ENCODE data around the gene LHFPL3.

DNA sequence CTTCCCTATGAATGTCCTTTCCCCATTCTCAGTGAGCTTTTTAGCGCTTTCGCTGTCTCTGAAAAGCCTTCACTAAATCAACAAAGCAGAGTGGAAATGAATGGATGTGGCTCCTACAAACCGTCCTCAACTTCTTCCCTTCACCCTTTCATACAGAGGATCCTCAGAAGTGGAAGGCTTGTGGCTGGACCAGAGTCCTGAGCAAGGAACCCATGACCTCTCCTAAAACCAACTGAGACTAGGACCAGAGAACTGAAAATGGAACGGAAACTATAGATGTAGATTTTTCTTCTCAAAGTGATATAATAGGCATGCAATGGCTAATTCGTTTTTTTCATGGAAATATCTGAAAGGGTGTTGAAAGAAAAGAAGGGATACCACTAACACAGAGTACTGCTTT lies 122.5 kb downstream of the LHFPL3 start:
- TF ChIP-seq, protein P1, sequence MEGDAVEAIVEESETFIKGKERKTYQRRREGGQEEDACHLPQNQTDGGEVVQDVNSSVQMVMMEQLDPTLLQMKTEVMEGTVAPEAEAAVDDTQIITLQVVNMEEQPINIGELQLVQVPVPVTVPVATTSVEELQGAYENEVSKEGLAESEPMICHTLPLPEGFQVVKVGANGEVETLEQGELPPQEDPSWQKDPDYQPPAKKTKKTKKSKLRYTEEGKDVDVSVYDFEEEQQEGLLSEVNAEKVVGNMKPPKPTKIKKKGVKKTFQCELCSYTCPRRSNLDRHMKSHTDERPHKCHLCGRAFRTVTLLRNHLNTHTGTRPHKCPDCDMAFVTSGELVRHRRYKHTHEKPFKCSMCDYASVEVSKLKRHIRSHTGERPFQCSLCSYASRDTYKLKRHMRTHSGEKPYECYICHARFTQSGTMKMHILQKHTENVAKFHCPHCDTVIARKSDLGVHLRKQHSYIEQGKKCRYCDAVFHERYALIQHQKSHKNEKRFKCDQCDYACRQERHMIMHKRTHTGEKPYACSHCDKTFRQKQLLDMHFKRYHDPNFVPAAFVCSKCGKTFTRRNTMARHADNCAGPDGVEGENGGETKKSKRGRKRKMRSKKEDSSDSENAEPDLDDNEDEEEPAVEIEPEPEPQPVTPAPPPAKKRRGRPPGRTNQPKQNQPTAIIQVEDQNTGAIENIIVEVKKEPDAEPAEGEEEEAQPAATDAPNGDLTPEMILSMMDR (IDR thresholded peaks at IDR 0.05; ENCODE audit: low read length): no peak
- TF ChIP-seq EZH2 (IDR thresholded peaks at IDR 0.05; ENCODE audit: borderline replicate concordance, low read length): no peak

Measured in OCI-LY1 (cell line).